Upper lobe of right lung (tissue), 1 donor: ENCODE results near the gene ASB1. TPM values are rescaled to one million over a fixed set of nuclear protein-coding genes. Genes with fewer than 3 reads are reported as not detected.

Source experiments
- ATAC-seq: fragments of 200-7000 bp; cut with Tn5 transposase; one replicate; pipeline ENCODE4 v1.9.1; 2020; ENCODE audit warnings: mild to moderate bottlenecking, moderate library complexity
- DNase-seq: peaks from one replicate; pipeline ENCODE4 v3.0.0-alpha.2; 2020
- H3K27ac ChIP-seq: fragments of 200-600 bp; one replicate; pipeline ENCODE4 v1.8.0; 2022
- H3K27me3 ChIP-seq: fragments of 200-600 bp; one replicate; pipeline ENCODE4 v1.8.0; 2022; ENCODE audit warnings: mild to moderate bottlenecking
- H3K36me3 ChIP-seq: fragments of 200-600 bp; one replicate; pipeline ENCODE4 v1.8.0; 2022
- H3K4me1 ChIP-seq: fragments of 200-600 bp; one replicate; pipeline ENCODE4 v1.8.0; 2022
- H3K4me3 ChIP-seq: fragments of 200-600 bp; one replicate; pipeline ENCODE4 v1.8.0; 2022; ENCODE audit warnings: mild to moderate bottlenecking
- H3K9me3 ChIP-seq: fragments of 200-600 bp; one replicate; pipeline ENCODE4 v1.8.0; 2022
- intact Hi-C: fragments of 100-400 bp; cut with DNase I; formaldehyde crosslinking; loops from one replicate; pipeline ENCODE4 v1.11.0; 2022
- total RNA-seq: library from RNA; stranded (reverse); fragmentation: NEBNext Ultra II Directional; extraction: Animal tissue kit (Norgen Biotek cat#: 25700); gene quantifications from one replicate; pipeline ENCODE4 v1.2.1, GENCODE V29; 2021
- TF ChIP-seq, protein P1 (sequence below): fragments of 200-600 bp; IDR thresholded peaks from one replicate; pipeline ENCODE4 v1.8.0; 2022; ENCODE audit warnings: antibody characterized with exemption
- donor health status: DM: no; HTN: yes; CAD: no; lungs with severe emphysema.

ASB1 gene
- total RNA-seq, 1 donor from 2014 or later: 26.6 TPM

DNA sequence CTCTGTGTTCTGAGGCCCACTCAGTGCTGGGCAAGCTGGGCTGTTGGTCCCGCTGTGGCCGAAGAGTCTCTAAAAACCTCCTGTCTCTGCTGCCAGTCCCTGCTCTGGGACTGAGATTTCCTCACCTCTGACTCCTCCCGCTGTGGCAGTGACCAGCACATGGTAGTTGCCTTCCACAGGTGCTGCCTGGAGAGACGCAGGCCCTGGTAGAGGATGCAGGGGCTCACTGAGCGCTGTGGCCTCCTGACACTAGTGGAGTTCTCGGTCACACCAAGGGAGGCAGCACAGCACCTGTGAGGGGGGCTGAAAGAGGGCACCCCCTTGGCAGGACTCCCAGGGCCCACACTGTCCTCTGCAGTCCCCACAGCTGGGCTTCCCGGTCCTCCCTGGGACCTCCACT, 3.8 kb upstream of the ASB1 start:
- intact Hi-C loops: no loop called here
- peaks cover 12% of the 10 kb centered on the region for H3K4me1 ChIP-seq
- no peak overlapping the region for H3K4me3 ChIP-seq
- DNase-seq (no peak), ATAC-seq (no peak)
- H3K27ac ChIP-seq: no peak overlapping the region
- TF ChIP-seq, protein P1, sequence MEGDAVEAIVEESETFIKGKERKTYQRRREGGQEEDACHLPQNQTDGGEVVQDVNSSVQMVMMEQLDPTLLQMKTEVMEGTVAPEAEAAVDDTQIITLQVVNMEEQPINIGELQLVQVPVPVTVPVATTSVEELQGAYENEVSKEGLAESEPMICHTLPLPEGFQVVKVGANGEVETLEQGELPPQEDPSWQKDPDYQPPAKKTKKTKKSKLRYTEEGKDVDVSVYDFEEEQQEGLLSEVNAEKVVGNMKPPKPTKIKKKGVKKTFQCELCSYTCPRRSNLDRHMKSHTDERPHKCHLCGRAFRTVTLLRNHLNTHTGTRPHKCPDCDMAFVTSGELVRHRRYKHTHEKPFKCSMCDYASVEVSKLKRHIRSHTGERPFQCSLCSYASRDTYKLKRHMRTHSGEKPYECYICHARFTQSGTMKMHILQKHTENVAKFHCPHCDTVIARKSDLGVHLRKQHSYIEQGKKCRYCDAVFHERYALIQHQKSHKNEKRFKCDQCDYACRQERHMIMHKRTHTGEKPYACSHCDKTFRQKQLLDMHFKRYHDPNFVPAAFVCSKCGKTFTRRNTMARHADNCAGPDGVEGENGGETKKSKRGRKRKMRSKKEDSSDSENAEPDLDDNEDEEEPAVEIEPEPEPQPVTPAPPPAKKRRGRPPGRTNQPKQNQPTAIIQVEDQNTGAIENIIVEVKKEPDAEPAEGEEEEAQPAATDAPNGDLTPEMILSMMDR: no peak
- H3K9me3 ChIP-seq: no peaks in the 10 kb centered on the region
- no peaks in the 10 kb centered on the region for H3K27me3 ChIP-seq
- H3K36me3 ChIP-seq: no peaks in the 10 kb centered on the region

DNA sequence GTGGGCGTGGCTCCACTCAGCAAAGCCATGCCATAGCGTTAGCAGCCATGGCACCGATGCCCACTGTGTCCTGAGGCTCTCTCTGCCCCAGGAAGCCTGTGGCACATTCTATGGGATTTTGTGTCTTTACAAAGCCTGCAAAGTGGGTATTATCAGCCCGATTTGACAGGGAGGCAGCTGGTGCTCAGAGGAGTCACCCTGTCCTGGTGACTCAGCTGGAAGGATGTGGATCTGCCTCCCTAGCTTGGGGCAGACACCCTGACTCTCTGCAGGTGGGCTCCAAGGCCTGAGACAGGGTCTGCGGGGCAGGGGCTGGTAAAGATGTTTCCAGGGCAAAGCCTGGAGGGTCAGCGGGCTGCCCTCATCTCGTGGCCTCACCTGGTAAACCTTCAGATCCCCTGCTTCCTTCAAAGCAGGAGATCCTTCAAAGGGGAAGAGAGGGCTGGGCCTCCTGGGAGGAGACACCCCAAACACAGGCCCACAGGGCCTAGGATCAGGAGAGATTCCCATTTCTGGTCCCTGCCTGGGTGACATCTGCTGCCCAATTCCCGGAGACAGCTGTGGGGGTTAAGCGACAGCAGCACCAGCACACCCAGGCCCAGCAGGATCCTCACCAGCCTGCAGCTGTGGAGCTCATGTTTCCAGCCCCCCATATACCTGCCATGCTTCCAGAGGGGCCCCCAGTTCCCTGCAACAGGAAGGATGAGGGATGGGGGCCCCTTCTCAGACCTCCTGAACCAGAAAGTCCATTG, 3.0 kb upstream of the ASB1 start:
- DNase-seq (no peak), ATAC-seq (no peak)
- Histone ChIP-seq H3K27ac (no peak overlapping the region), H3K4me1 (peaks cover 19% of the 10 kb centered on the region), H3K36me3 (no peaks in the 10 kb centered on the region), H3K9me3 (no peaks in the 10 kb centered on the region), H3K4me3 (no peak overlapping the region), H3K27me3 (no peaks in the 10 kb centered on the region)
- TF ChIP-seq, protein P1: no peak
- intact Hi-C loops: no loop called here

DNA sequence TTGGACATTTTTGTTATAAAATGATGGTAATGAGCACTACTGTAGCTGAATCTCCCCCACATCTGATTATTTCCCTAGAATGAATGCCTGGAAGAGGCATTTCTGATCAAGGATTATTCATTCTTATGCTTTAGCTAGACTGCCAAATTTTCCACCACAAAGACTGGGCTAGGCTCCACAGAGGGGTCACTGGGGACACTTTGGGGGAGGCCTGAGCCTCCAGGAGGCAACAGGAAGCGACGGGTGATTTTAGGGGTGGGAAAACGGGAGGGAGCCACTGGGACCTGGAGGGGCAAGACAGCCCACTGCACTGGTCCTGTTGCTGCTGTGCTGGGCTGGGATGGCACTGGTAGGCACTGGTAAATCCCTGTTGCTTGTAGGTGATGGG, 2.4 kb upstream of the ASB1 start:
- no peaks in the 10 kb centered on the region for H3K9me3 ChIP-seq
- no peaks in the 10 kb centered on the region for H3K27me3 ChIP-seq
- H3K36me3 ChIP-seq: no peaks in the 10 kb centered on the region
- no peak for DNase-seq
- TF ChIP-seq, protein P1: no peak
- ATAC-seq: no peak
- intact Hi-C loops: no loop called here
- no peak overlapping the region for H3K4me3 ChIP-seq
- H3K27ac ChIP-seq: no peak overlapping the region
- peaks cover 21% of the 10 kb centered on the region for H3K4me1 ChIP-seq

DNA sequence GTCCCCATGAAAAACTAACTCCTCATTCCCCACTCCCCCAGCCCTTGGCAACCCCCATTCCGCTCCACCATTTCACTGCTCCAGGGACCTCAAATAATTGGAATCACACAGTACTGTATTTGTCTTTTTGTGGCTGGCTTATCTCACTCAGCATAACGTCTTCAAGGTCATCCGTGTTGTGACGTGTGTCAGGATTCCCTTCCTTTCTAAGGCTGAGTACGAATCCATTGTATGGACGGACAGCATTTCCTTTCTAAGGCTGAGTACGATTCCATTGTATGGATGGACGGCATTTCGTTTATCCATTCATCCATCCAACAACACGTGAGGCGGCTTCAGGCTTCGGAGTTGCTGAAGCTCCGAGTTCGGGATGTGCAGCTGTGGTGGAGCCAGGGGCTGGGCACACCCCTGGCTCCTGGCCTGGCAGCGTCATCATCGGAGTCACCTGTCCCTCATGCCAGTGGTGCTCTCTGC, 1.2 kb upstream of the ASB1 start:
- Histone ChIP-seq H3K36me3 (no peaks in the 10 kb centered on the region), H3K4me3 (peak overlapping the region; percentile 93), H3K27me3 (no peaks in the 10 kb centered on the region), H3K27ac (peak overlapping the region; percentile 93), H3K9me3 (no peaks in the 10 kb centered on the region), H3K4me1 (peaks cover 21% of the 10 kb centered on the region)
- TF ChIP-seq, protein P1: no peak
- ATAC-seq (no peak), DNase-seq (no peak)
- intact Hi-C loops: no loop called here

DNA sequence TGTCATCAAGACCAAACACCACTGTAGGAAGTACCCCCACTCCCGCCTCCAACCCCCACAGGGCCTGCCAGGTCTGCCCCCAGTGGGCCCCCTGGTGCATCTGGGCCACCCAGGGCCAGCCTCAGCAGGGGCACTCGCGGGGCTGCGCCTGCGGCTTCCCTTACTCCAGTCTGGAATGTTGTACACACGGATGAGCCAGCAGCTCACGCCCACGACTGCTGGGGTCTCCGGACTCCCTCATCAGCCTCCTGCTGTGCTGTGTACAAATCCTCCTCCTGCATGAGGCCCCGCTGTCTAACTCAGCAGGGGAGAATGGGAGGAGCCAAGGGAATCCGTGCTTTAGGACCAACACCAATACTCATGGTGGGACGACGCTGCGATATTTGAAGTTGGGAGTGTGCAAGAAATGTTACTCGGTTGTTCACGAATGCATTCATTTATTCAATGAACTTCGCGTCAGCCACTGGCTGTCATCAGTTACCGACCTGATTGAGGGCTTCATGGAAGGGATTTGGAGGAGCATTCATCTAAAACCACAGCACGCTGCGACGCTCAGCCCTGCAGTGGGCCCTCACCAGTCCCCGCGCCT, 654 bp upstream of the ASB1 start:
- H3K4me3 ChIP-seq: peak overlapping the region; percentile 93
- TF ChIP-seq, protein P1: no peak
- peak overlapping the region; percentile 93 for H3K27ac ChIP-seq
- ATAC-seq: peak; percentile 2
- H3K36me3 ChIP-seq: no peaks in the 10 kb centered on the region
- intact Hi-C loops: no loop called here
- H3K27me3 ChIP-seq: no peaks in the 10 kb centered on the region
- DNase-seq: no peak
- H3K9me3 ChIP-seq: no peaks in the 10 kb centered on the region
- H3K4me1 ChIP-seq: peaks cover 21% of the 10 kb centered on the region
